ENCODE data around the gene BACH1. TPM values are rescaled to one million over a fixed set of nuclear protein-coding genes. Genes with fewer than 3 reads are reported as not detected.
A peak's percentile ranks its signal among the peaks of the same experiment; 100 is the strongest.

BACH1 gene
- total RNA-seq, 1 donor from 2014 or later: 69.2 TPM

GRCh38 chr21:29384683-29385359 lies 86.1 kb downstream of the BACH1 start:
- no peak for DNase-seq (ENCODE audit: low read depth, low spot score)
- peaks cover 4% of the 10 kb centered on the region for H3K9me3 Mint-ChIP-seq
- no peak overlapping the region for H3K4me3 Mint-ChIP-seq
- H3K4me1 Mint-ChIP-seq: no peaks in the 10 kb centered on the region
- no peak for TF ChIP-seq CTCF (conservative IDR thresholded peaks at IDR 0.05)
- H3K27ac Mint-ChIP-seq (ENCODE audit: unreplicated experiment): no peak overlapping the region
- peaks cover 4% of the 10 kb centered on the region for H3K36me3 Mint-ChIP-seq (ENCODE audit: low read depth)
- no peaks in the 10 kb centered on the region for H3K27me3 Mint-ChIP-seq (ENCODE audit: low read depth)

- Mint-ChIP-seq H3K36me3 (ENCODE audit: low read depth) (peaks cover 4% of the 10 kb centered on the region), H3K4me1 (peaks cover 8% of the 10 kb centered on the region), H3K4me3 (no peak overlapping the region), H3K27me3 (ENCODE audit: low read depth) (no peaks in the 10 kb centered on the region), H3K9me3 (peaks cover 4% of the 10 kb centered on the region), H3K27ac (ENCODE audit: unreplicated experiment) (no peak overlapping the region)
- no peak for DNase-seq (ENCODE audit: low read depth, low spot score)
- TF ChIP-seq CTCF (conservative IDR thresholded peaks at IDR 0.05): no peak
These were observed 87.3 kb downstream of the BACH1 start for GRCh38 chr21:29385934-29386520.

GRCh38 chr21:29386803-29387202 lies 88.1 kb downstream of the BACH1 start:
- Mint-ChIP-seq H3K36me3 (ENCODE audit: low read depth) (peaks cover 9% of the 10 kb centered on the region), H3K4me1 (peaks cover 13% of the 10 kb centered on the region), H3K27me3 (ENCODE audit: low read depth) (no peaks in the 10 kb centered on the region), H3K27ac (ENCODE audit: unreplicated experiment) (no peak overlapping the region), H3K9me3 (peaks cover 6% of the 10 kb centered on the region), H3K4me3 (no peak overlapping the region)
- no peak for DNase-seq (ENCODE audit: low read depth, low spot score)
- TF ChIP-seq CTCF (conservative IDR thresholded peaks at IDR 0.05): no peak

GRCh38 chr21:29387598-29387997 lies 88.9 kb downstream of the BACH1 start:
- H3K9me3 Mint-ChIP-seq: peaks cover 6% of the 10 kb centered on the region
- no peaks in the 10 kb centered on the region for H3K27me3 Mint-ChIP-seq (ENCODE audit: low read depth)
- DNase-seq (ENCODE audit: low read depth, low spot score): no peak
- H3K4me1 Mint-ChIP-seq: peaks cover 17% of the 10 kb centered on the region
- H3K27ac Mint-ChIP-seq (ENCODE audit: unreplicated experiment): peak overlapping the region; percentile 47
- no peak overlapping the region for H3K4me3 Mint-ChIP-seq
- TF ChIP-seq CTCF (conservative IDR thresholded peaks at IDR 0.05): no peak
- H3K36me3 Mint-ChIP-seq (ENCODE audit: low read depth): peaks cover 12% of the 10 kb centered on the region

- Mint-ChIP-seq H3K36me3 (ENCODE audit: low read depth) (peaks cover 19% of the 10 kb centered on the region), H3K27me3 (ENCODE audit: low read depth) (no peaks in the 10 kb centered on the region), H3K4me3 (no peak overlapping the region), H3K27ac (ENCODE audit: unreplicated experiment) (no peak overlapping the region), H3K4me1 (peaks cover 17% of the 10 kb centered on the region), H3K9me3 (peaks cover 6% of the 10 kb centered on the region)
- no peak for TF ChIP-seq CTCF (conservative IDR thresholded peaks at IDR 0.05)
- no peak for DNase-seq (ENCODE audit: low read depth, low spot score)
These were observed 90.4 kb downstream of the BACH1 start for GRCh38 chr21:29389136-29389535.

Data from neural crest cell (in vitro differentiated cells).